GM23338 (cell line): ENCODE data around the gene MUL1. TPM values are rescaled to one million over a fixed set of nuclear protein-coding genes. Genes with fewer than 3 reads are reported as not detected.

ENCODE experiments used
- ATAC-seq: fragments of 200-7000 bp; cut with Tn5 transposase; 3 replicates; pipeline ENCODE4 v1.9.1; 2020
- DNase-seq: peaks from one replicate; pipeline ENCODE4 v3.0.0-alpha.2; 2015; ENCODE audit warnings: low spot score
- H2AFZ ChIP-seq: fragments of 200-600 bp; sonication (generic); 2 replicates; pipeline ENCODE4 v1.8.0; 2016; ENCODE audit warnings: antibody characterized with exemption, mild to moderate bottlenecking, moderate library complexity
- H3F3A ChIP-seq: fragments of 200-600 bp; sonication (generic); replicated peaks from 2 replicates; pipeline ENCODE4 v1.8.0; 2017; ENCODE audit warnings: antibody characterized with exemption, mixed run types, low read depth
- H3K27ac ChIP-seq: fragments of 200-600 bp; sonication (generic); 2 replicates; pipeline ENCODE4 v1.6.1; 2016; ENCODE audit warnings: low read depth
- H3K27me3 ChIP-seq: fragments of 200-600 bp; sonication (generic); 2 replicates; pipeline ENCODE4 v1.8.0; 2016; ENCODE audit warnings: mild to moderate bottlenecking, mixed run types, moderate library complexity; ENCODE audit not compliant: insufficient read depth
- H3K36me3 ChIP-seq: fragments of 200-600 bp; sonication (generic); 2 replicates; pipeline ENCODE4 v1.8.0; 2016; ENCODE audit warnings: mild to moderate bottlenecking; ENCODE audit not compliant: insufficient read depth
- H3K4me1 ChIP-seq: fragments of 200-600 bp; sonication (generic); 2 replicates; pipeline ENCODE4 v1.8.0; 2016; ENCODE audit warnings: mild to moderate bottlenecking, moderate library complexity; ENCODE audit not compliant: insufficient read depth
- H3K4me2 ChIP-seq: fragments of 200-600 bp; sonication (generic); 2 replicates; pipeline ENCODE4 v1.7.1; 2017; ENCODE audit warnings: mixed run types
- H3K4me3 ChIP-seq: fragments of 200-600 bp; sonication (generic); 2 replicates; pipeline ENCODE4 v1.6.1; 2016; ENCODE audit warnings: mixed run types
- H3K79me2 ChIP-seq: fragments of 200-600 bp; sonication (generic); replicated peaks from 2 replicates; pipeline ENCODE4 v1.8.0; 2017; ENCODE audit warnings: mild to moderate bottlenecking; ENCODE audit not compliant: insufficient read depth
- H3K9me2 ChIP-seq: fragments of 200-600 bp; sonication (generic); 2 replicates; pipeline ENCODE4 v1.8.0; 2017; ENCODE audit not compliant: insufficient read depth
- H4K20me1 ChIP-seq: fragments of 200-600 bp; sonication (generic); replicated peaks from 2 replicates; pipeline ENCODE4 v1.8.0; 2017; ENCODE audit warnings: mild to moderate bottlenecking; ENCODE audit not compliant: insufficient read depth
- H3K27ac Mint-ChIP-seq: 2 replicates; pipeline ENCODE4 v1.8.0; 2020; ENCODE audit warnings: inconsistent platforms, mild to moderate bottlenecking, moderate library complexity, mixed read lengths
- H3K27me3 Mint-ChIP-seq: 3 replicates; pipeline ENCODE4 v1.8.0; 2022; ENCODE audit warnings: low read depth, mild to moderate bottlenecking, moderate library complexity, mixed read lengths, inconsistent platforms; ENCODE audit not compliant: insufficient read depth, poor library complexity
- H3K36me3 Mint-ChIP-seq: 3 replicates; pipeline ENCODE4 v1.8.0; 2021; ENCODE audit warnings: low read depth, mild to moderate bottlenecking, inconsistent platforms, moderate library complexity, mixed read lengths
- H3K4me1 Mint-ChIP-seq: 3 replicates; pipeline ENCODE4 v1.8.0; 2020; ENCODE audit warnings: mild to moderate bottlenecking, inconsistent platforms, mixed read lengths
- H3K4me3 Mint-ChIP-seq: 3 replicates; pipeline ENCODE4 v1.8.0; 2021; ENCODE audit warnings: moderate library complexity, mild to moderate bottlenecking, inconsistent platforms, mixed read lengths
- H3K9me3 Mint-ChIP-seq: 3 replicates; pipeline ENCODE4 v1.8.0; 2020; ENCODE audit warnings: moderate library complexity, mild to moderate bottlenecking, inconsistent platforms, mixed read lengths
- EZH2 ChIP-seq: fragments of 200-600 bp; sonication (generic); IDR thresholded peaks from one replicate; pipeline ENCODE4 v1.8.0; 2017; ENCODE audit warnings: antibody characterized with exemption, mild to moderate bottlenecking, low read depth; ENCODE audit not compliant: unreplicated experiment
- POLR2AphosphoS5 ChIP-seq: IDR thresholded peaks from 2 replicates; pipeline ENCODE4 v1.6.1; 2016; ENCODE audit warnings: antibody characterized with exemption, low read depth
- polyA plus RNA-seq: library from polyadenylated mRNA; unstranded; fragments of >200 nt; fragmentation: Nextera tagmentation; extraction: Ambion mirVana; gene quantifications from 2 replicates; pipeline ENCODE4 v1.2.1, GENCODE V29; 2016
- total RNA-seq: library from RNA; depleted of rRNA; stranded (reverse); fragments of >200 nt; shearing (Covaris generic); gene quantifications from 2 replicates; pipeline ENCODE4 v1.2.3, GENCODE V29; 2014
- TF ChIP-seq, protein P1 (sequence below): fragments of 250-450 bp; sonication (Bioruptor Pico); IDR thresholded peaks from 2 replicates; pipeline ENCODE4 v1.5.0; 2020; ENCODE audit warnings: mild to moderate bottlenecking, moderate library complexity
- TF ChIP-seq, protein P2 (sequence below): IDR thresholded peaks from 2 replicates; pipeline ENCODE4 v1.6.1; 2016; ENCODE audit warnings: antibody characterized with exemption

MUL1 gene
- total and polyA plus RNA-seq, 2 experiments from 2014 or later: 8.9 to 26.2 TPM

DNA sequence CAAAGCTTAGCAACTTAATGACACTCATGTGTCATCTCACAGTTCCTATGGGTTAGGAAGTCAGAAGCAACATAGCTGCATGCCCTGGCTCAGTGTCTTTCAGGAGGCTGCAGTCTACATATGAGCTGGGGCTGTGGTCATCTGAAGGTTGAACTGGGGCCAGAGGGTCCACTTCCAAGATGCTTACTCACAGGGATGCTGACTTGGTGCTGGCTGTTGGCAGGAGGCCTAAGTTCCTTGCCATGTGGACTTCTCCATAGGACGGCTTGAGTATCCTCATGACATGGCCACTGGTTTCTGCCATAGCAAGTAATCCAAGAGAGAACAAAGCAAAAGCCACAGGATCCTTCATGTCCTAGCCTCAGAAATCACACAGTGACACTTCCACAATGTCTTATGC, 32.3 kb upstream of the MUL1 start:
- H2AFZ ChIP-seq: no peak overlapping the region
- H3K79me2 ChIP-seq: no peaks in the 10 kb centered on the region
- no peak overlapping the region for H3K4me2 ChIP-seq
- no peaks in the 10 kb centered on the region for H3K4me1 ChIP-seq
- H3K27ac Mint-ChIP-seq: no peak overlapping the region
- ATAC-seq: no peak
- peaks cover 12% of the 10 kb centered on the region for H3K27me3 Mint-ChIP-seq
- no peaks in the 10 kb centered on the region for H3F3A ChIP-seq
- H3K27me3 ChIP-seq: no peaks in the 10 kb centered on the region
- no peak overlapping the region for H3K4me3 Mint-ChIP-seq
- no peaks in the 10 kb centered on the region for H4K20me1 ChIP-seq
- H3K27ac ChIP-seq: no peak overlapping the region
- TF ChIP-seq POLR2AphosphoS5 (no peak), EZH2 (no peak)
- TF ChIP-seq, protein P1, sequence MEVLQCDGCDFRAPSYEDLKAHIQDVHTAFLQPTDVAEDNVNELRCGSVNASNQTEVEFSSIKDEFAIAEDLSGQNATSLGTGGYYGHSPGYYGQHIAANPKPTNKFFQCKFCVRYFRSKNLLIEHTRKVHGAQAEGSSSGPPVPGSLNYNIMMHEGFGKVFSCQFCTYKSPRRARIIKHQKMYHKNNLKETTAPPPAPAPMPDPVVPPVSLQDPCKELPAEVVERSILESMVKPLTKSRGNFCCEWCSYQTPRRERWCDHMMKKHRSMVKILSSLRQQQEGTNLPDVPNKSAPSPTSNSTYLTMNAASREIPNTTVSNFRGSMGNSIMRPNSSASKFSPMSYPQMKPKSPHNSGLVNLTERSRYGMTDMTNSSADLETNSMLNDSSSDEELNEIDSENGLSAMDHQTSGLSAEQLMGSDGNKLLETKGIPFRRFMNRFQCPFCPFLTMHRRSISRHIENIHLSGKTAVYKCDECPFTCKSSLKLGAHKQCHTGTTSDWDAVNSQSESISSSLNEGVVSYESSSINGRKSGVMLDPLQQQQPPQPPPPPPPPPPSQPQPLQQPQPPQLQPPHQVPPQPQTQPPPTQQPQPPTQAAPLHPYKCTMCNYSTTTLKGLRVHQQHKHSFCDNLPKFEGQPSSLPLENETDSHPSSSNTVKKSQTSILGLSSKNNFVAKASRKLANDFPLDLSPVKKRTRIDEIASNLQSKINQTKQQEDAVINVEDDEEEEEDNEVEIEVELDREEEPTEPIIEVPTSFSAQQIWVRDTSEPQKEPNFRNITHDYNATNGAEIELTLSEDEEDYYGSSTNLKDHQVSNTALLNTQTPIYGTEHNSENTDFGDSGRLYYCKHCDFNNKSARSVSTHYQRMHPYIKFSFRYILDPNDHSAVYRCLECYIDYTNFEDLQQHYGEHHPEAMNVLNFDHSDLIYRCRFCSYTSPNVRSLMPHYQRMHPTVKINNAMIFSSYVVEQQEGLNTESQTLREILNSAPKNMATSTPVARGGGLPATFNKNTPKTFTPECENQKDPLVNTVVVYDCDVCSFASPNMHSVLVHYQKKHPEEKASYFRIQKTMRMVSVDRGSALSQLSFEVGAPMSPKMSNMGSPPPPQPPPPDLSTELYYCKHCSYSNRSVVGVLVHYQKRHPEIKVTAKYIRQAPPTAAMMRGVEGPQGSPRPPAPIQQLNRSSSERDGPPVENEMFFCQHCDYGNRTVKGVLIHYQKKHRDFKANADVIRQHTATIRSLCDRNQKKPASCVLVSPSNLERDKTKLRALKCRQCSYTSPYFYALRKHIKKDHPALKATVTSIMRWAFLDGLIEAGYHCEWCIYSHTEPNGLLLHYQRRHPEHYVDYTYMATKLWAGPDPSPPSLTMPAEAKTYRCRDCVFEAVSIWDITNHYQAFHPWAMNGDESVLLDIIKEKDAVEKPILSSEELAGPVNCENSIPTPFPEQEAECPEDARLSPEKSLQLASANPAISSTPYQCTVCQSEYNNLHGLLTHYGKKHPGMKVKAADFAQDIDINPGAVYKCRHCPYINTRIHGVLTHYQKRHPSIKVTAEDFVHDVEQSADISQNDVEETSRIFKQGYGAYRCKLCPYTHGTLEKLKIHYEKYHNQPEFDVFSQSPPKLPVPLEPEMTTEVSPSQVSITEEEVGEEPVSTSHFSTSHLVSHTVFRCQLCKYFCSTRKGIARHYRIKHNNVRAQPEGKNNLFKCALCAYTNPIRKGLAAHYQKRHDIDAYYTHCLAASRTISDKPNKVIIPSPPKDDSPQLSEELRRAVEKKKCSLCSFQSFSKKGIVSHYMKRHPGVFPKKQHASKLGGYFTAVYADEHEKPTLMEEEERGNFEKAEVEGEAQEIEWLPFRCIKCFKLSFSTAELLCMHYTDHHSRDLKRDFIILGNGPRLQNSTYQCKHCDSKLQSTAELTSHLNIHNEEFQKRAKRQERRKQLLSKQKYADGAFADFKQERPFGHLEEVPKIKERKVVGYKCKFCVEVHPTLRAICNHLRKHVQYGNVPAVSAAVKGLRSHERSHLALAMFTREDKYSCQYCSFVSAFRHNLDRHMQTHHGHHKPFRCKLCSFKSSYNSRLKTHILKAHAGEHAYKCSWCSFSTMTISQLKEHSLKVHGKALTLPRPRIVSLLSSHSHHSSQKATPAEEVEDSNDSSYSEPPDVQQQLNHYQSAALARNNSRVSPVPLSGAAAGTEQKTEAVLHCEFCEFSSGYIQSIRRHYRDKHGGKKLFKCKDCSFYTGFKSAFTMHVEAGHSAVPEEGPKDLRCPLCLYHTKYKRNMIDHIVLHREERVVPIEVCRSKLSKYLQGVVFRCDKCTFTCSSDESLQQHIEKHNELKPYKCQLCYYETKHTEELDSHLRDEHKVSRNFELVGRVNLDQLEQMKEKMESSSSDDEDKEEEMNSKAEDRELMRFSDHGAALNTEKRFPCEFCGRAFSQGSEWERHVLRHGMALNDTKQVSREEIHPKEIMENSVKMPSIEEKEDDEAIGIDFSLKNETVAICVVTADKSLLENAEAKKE (CRISPR knock-in tag): no peak
- TF ChIP-seq, protein P2, sequence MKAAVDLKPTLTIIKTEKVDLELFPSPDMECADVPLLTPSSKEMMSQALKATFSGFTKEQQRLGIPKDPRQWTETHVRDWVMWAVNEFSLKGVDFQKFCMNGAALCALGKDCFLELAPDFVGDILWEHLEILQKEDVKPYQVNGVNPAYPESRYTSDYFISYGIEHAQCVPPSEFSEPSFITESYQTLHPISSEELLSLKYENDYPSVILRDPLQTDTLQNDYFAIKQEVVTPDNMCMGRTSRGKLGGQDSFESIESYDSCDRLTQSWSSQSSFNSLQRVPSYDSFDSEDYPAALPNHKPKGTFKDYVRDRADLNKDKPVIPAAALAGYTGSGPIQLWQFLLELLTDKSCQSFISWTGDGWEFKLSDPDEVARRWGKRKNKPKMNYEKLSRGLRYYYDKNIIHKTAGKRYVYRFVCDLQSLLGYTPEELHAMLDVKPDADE: no peak
- H3K36me3 ChIP-seq: no peaks in the 10 kb centered on the region
- no peaks in the 10 kb centered on the region for H3K36me3 Mint-ChIP-seq
- H3K4me3 ChIP-seq: no peak overlapping the region
- H3K4me1 Mint-ChIP-seq: no peaks in the 10 kb centered on the region
- no peak for DNase-seq
- no peaks in the 10 kb centered on the region for H3K9me2 ChIP-seq
- no peaks in the 10 kb centered on the region for H3K9me3 Mint-ChIP-seq
